Neural progenitor cell (in vitro differentiated cells): ENCODE data around the gene SIRT7.

Source experiments
- EZH2 ChIP-seq: fragments of 200-600 bp; sonication (generic); IDR thresholded peaks from 2 replicates; pipeline ENCODE4 v1.6.1; 2017; ENCODE audit warnings: antibody characterized with exemption, mild to moderate bottlenecking, moderate library complexity
- TF ChIP-seq, protein P1 (sequence below): fragments of 200-600 bp; sonication (generic); IDR thresholded peaks from 2 replicates; pipeline ENCODE4 v1.5.1; 2017; ENCODE audit warnings: antibody characterized with exemption, mild to moderate bottlenecking

DNA sequence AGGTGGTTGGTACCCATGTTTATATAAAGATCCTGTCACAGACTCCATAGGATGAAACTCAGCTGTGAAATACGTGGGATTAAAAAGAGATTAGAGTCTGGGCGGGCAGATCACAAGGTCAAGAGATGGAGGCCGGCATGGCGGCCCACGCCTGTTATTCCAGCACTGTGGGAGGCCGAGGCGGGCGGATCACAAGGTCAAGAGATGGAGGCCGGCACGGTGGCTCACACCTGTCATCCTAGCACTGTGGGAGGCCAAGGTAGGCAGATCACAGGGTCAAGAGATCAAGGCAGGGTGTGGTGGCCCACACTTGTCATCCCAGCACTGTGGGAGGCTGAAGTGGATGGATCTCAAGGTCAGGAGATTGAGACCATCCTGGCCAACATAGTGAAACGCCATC, 22.6 kb downstream of the SIRT7 start:
- TF ChIP-seq, protein P1, sequence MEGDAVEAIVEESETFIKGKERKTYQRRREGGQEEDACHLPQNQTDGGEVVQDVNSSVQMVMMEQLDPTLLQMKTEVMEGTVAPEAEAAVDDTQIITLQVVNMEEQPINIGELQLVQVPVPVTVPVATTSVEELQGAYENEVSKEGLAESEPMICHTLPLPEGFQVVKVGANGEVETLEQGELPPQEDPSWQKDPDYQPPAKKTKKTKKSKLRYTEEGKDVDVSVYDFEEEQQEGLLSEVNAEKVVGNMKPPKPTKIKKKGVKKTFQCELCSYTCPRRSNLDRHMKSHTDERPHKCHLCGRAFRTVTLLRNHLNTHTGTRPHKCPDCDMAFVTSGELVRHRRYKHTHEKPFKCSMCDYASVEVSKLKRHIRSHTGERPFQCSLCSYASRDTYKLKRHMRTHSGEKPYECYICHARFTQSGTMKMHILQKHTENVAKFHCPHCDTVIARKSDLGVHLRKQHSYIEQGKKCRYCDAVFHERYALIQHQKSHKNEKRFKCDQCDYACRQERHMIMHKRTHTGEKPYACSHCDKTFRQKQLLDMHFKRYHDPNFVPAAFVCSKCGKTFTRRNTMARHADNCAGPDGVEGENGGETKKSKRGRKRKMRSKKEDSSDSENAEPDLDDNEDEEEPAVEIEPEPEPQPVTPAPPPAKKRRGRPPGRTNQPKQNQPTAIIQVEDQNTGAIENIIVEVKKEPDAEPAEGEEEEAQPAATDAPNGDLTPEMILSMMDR, result no peak
- TF ChIP-seq EZH2, result no peak
